GM19043 (cell line): ENCODE measurements around the gene ZBTB16.
"Not testable (repeated sequence)": the region's sequence is repeated elsewhere in the genome, so short reads cannot be mapped to it uniquely, and the experiment has no call there.

ENCODE experiments used
- ATAC-seq: cut with Tn5 transposase; IDR thresholded peaks from one replicate; pipeline ENCODE4 v1.9.1; 2021; ENCODE audit warnings: low read depth; ENCODE audit not compliant: unreplicated experiment

ZBTB16 gene

DNA sequence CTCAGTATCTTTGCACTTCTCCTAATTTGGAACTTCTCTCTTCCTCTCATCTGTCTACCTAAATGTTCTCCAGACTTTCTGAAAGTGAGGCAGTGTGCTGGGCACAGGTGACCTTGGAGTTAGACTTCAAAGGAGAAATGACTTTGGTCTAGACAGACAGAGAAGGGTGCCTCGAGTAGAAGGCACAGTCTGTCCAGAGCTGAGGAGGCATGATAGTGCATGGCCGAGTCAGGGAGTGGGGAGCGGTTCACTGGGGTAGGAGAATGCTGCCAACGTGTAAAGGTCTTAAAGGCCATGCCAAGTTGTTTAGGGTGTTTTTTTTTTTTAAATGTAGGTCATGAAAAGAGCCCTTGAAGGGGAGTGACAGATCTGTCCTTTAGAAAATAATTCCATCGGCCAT, 17.3 kb upstream of the ZBTB16 start:
- ATAC-seq, result no peak

DNA sequence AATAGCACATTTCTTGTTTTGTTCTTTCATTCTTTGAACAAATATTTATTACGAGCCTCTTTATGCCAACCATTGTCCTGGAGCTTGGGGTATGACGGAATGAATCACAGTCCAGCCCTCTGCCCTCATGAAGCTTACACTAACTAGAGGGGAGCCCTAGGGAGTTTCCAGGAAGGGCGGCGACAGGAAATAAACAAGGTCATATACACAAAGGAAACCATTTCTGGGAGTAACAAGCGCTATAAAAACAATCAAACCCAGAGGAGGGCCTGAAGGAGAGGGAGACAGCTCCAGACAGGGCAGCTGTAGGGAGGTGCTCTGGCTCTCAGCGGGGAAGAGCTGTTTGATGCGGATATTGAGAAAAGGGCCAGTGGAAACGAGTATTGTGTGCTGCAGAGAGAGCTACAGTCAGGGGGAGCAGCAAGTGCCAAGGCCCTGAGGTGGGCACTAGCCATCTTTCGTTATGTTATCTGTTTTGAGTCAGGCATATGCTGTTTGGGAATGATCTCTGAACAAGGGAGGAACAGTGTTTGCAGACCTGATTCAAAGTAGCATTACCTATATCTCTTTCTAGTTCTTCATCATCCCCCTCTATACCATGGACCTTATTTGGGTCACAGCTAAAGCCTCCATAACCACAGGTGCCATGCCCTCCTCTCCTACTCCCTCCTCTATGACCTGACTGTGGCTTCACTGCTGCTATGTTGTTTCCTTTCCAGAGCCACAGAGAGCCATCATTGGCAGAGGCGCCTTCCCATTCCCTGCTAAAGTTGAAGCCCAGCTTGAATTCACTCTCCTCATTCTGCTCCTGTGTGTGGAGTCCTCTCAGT, 15.3 kb upstream of the ZBTB16 start:
- ATAC-seq, result no peak

- ATAC-seq, result no peak
Observed at GRCh38 chr11:114047327-114047726, 12.2 kb upstream of the ZBTB16 start.

GRCh38 chr11:114049050-114049449, 10.5 kb upstream of the ZBTB16 start:
- no peak for ATAC-seq

- ATAC-seq, result not testable (repeated sequence)
Observed at GRCh38 chr11:114049766-114050165, 9.7 kb upstream of the ZBTB16 start.

- no peak for ATAC-seq
Observed at GRCh38 chr11:114050258-114050927, 9.1 kb upstream of the ZBTB16 start.

DNA sequence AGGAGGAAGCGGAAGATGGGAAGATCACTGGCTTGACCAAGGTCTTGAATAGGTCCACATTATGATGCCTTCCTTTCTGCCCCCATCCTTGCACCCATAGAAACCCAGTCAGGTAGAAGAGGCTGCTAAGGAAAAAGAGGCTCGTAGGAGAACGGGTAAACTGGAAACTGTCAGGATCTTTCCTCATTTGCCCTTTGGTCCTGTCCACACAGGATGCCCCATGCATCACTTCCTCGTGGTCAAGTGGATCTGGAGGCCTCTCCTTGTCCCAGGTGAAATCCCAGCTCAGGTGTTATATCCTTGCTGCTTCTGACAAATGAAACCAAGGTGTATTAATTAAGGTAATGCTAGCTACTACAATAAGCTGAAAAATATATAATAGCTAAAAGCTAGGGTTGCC, 8.0 kb upstream of the ZBTB16 start:
- no peak for ATAC-seq

- ATAC-seq, result no peak
Observed at GRCh38 chr11:114052160-114052559, 7.4 kb upstream of the ZBTB16 start.

DNA sequence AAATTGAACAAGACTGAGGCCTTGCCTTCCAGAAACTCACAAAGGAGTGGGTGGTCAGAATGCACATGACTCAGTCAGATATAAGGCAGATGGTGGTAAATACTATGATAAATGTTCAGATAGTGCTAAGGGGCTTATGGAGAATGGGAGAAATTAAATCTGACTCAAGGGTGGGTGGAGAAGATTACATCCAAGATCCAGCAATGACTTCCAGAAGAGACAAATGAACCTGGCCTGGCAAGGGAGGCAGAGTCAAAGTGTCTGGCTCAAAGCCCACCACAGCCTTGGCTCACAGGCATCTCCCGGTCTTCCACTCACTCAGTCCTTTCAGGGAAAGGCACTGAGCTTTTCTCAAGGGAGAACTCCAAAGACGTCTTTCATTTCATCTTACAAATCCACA, 6.1 kb upstream of the ZBTB16 start:
- no peak for ATAC-seq

GRCh38 chr11:114054806-114055205, 4.7 kb upstream of the ZBTB16 start:
- ATAC-seq, result no peak

- ATAC-seq, result no peak
Observed at GRCh38 chr11:114056409-114056808, 3.1 kb upstream of the ZBTB16 start.

DNA sequence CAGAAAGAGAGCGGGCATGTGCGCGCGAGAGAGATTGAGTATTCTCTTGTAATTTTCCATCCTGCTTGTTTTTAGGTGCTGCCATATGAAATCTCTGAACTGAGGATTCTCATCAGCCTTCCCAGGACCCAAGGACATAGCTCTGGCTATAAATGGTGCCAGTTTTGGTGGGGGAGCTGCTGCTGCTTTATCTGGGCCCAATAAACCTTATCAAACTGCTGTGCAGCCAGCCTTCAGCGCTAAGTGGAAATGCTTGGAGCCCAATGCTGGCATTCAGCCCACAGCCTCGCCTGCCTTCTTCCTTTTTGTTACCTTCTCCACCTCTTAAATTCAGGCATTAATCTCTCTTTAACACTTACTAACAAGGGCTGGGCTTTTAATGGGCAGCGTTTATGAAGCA, 2.4 kb upstream of the ZBTB16 start:
- no peak for ATAC-seq

DNA sequence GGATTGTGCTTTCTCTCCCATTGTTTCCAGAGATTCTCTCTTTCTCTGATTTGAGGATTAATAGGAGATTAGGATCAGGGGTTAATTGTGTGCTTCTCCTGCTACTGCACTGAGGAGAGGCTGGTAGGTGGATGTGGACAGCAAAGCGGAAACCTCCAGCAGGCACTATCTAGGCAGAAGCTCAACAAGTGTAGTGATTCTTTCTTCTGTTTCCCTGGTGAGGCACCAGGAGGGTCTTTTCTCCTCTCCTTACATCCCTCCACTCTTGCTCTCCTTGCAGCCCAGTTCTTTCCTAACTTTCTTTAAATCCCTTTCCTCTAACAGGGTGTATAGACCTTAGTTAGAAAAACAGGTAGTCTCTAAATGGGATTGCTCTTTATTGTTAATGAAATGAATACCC, 1.9 kb upstream of the ZBTB16 start:
- no peak for ATAC-seq

DNA sequence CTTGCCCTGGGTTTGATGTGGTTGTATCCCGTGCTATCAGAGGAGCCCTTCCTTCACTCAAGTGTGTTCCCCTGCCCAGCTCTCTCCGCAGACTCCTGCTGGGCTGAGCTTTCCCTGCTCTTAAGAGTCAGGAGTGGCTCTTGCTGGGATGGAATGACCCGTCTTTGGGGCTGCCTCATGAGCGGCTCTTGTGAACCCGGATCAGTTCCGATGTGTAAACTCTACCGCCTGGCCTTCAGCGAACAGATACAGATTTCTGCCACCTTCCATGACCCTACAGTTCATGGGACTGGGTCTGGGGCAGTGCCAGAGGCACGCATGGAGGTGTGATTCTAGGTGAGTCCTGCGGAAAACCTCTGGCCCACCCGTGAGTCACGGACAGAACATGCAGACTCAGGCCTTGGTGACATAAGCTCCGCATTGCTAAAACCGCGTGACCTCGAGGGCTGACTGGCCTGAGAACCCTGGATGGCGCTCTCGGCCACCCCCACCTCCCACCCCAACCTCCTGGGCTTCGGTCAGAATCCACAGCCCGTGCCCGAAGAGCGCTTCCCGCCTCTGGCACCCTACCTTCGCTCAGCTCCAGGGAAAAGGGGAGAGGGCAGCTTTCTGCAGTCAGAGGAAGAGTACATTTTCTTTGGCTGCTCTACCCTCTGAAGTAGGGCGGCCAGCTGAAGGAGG, 1.3 kb upstream of the ZBTB16 start:
- ATAC-seq, result no peak

GRCh38 chr11:114058871-114059277, 637 bp upstream of the ZBTB16 start:
- no peak for ATAC-seq

GRCh38 chr11:114059984-114060391, 477 bp downstream of the ZBTB16 start:
- ATAC-seq, result no peak

- ATAC-seq, result no peak
Observed at GRCh38 chr11:114060392-114061047, 1.0 kb downstream of the ZBTB16 start.

DNA sequence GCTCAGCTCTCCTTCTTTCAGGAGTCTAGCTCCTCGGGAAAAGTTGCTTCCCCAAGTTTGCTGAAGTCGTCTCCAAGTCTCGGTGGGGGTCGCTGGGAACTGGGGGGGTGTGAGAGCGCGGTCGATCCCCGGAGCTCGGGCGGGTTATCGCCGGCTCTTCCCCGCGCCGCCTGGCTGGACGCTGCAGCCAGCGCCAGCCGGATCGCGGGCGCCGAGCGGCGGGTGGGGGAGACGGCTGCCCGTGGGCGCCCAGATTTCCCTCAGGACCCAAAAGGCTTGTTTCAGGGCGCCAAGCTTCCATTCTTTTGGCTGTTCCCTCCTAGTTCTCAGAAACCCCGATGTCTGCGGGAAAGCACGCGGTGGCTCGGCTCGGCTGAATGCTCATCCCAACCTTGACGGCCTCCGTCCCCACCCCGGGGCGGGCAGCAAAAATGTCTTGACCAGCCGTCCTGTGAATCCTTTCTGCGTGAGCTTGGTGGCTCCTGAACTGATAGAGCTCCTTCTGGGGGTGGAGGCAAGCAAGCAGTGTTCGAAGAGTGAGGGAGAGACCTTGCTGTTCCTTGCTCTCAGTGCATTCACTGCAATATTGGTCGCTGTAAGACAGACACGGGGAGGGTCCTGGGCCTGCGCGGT, 1.7 kb downstream of the ZBTB16 start:
- no peak for ATAC-seq

GRCh38 chr11:114061681-114062049, 2.2 kb downstream of the ZBTB16 start:
- no peak for ATAC-seq

GRCh38 chr11:114062272-114062671, 2.8 kb downstream of the ZBTB16 start:
- ATAC-seq, result no peak
